Astrocyte of the spinal cord (primary cell): Measurements from ENCODE around the gene FARP1.

Experiments used
- DNase-seq: peaks from one replicate; pipeline ENCODE4 v3.0.0; 2011; ENCODE audit warnings: low read depth, low spot score
- H3K4me3 ChIP-seq: 2 replicates; pipeline ENCODE4 v1.5.1; 2011; ENCODE audit warnings: low read depth, mild to moderate bottlenecking, low read length, moderate library complexity
- CTCF ChIP-seq: IDR thresholded peaks from 2 replicates; pipeline ENCODE4 v1.5.1; 2012; ENCODE audit warnings: low read depth, mild to moderate bottlenecking, low read length, inconsistent platforms
- in situ Hi-C: cut with HindIII; loops from 2 replicates; pipeline ENCODE4 v1.10.0; 2017; ENCODE audit warnings: low sequenced_read_pairs

FARP1 gene

GRCh38 chr13:98339684-98340425, 197.0 kb downstream of the FARP1 start:
- DNase-seq: no peak
- H3K4me3 ChIP-seq: no peak overlapping the region
- no peak for TF ChIP-seq CTCF
- in situ Hi-C loops: no loop called here

GRCh38 chr13:98342953-98343352, 200.1 kb downstream of the FARP1 start:
- no peak for TF ChIP-seq CTCF
- no peak for DNase-seq
- in situ Hi-C loops: no loop called here
- H3K4me3 ChIP-seq: no peak overlapping the region

- in situ Hi-C loops: no loop called here
- DNase-seq: no peak
- H3K4me3 ChIP-seq: no peak overlapping the region
- no peak for TF ChIP-seq CTCF
Observed at GRCh38 chr13:98343461-98343860, 200.6 kb downstream of the FARP1 start.

GRCh38 chr13:98344392-98344791, 201.5 kb downstream of the FARP1 start:
- TF ChIP-seq CTCF: no peak
- H3K4me3 ChIP-seq: no peak overlapping the region
- DNase-seq: no peak
- in situ Hi-C loops: no loop called here

GRCh38 chr13:98345107-98345935, 202.4 kb downstream of the FARP1 start:
- in situ Hi-C loops: no loop called here
- no peak for TF ChIP-seq CTCF
- no peak overlapping the region for H3K4me3 ChIP-seq
- DNase-seq: no peak

- in situ Hi-C loops: no loop called here
- DNase-seq: no peak
- TF ChIP-seq CTCF: no peak
Observed at GRCh38 chr13:98346904-98347636, 204.2 kb downstream of the FARP1 start.

More at GRCh38 chr13:98346904-98347636, 204.2 kb downstream of the FARP1 start:
- no peak overlapping the region for H3K4me3 ChIP-seq
